HUES64 (cell line): Measurements from ENCODE around the gene SETBP1.

Source experiments
- H3K27ac ChIP-seq: 2 replicates; pipeline ENCODE4 v1.7.0; 2013; ENCODE audit warnings: low read depth, low read length, inconsistent platforms
- H3K27me3 ChIP-seq: 2 replicates; pipeline ENCODE4 v1.6.1; 2013; ENCODE audit warnings: mild to moderate bottlenecking, low read length; ENCODE audit not compliant: insufficient read depth
- H3K36me3 ChIP-seq: 2 replicates; pipeline ENCODE4 v1.6.1; 2013; ENCODE audit warnings: mild to moderate bottlenecking, low read length; ENCODE audit not compliant: insufficient read depth
- H3K4me1 ChIP-seq: 2 replicates; pipeline ENCODE4 v1.6.1; 2013; ENCODE audit warnings: mild to moderate bottlenecking, low read length, moderate library complexity; ENCODE audit not compliant: insufficient read depth
- H3K4me3 ChIP-seq: 2 replicates; pipeline ENCODE4 v1.5.1; 2013; ENCODE audit warnings: mild to moderate bottlenecking, low read length, moderate library complexity
- H3K9ac ChIP-seq: 2 replicates; pipeline ENCODE4 v1.6.1; 2013; ENCODE audit warnings: mild to moderate bottlenecking, low read depth, low read length
- H3K9me3 ChIP-seq: 2 replicates; pipeline ENCODE4 v1.6.1; 2013; ENCODE audit warnings: low read depth, low read length; ENCODE audit not compliant: insufficient read depth
- WGBS: fragments of 150-250, 120-280 bp; methylation state at CpG from one replicate; pipeline ENCODE4 v1.1.7; 2013; ENCODE audit warnings: missing lambda C conversion rate; 5-methylcytosine and 5-hydroxymethylcytosine counted together

The SETBP1 gene

GRCh38 chr18:44723411-44723810, 42.7 kb downstream of the SETBP1 start:
- Histone ChIP-seq H3K4me3 (no peak overlapping the region), H3K9ac (no peak overlapping the region), H3K27me3 (no peaks in the 10 kb centered on the region), H3K27ac (no peak overlapping the region), H3K4me1 (peaks cover 34% of the 10 kb centered on the region), H3K9me3 (no peaks in the 10 kb centered on the region), H3K36me3 (no peaks in the 10 kb centered on the region; the same call in 1 of the 2 replicates)
- WGBS: 92% methylated on average over 6 of the region's 6 CpGs

GRCh38 chr18:44724105-44724778, 43.6 kb downstream of the SETBP1 start:
- Histone ChIP-seq H3K4me1 (peaks cover 34% of the 10 kb centered on the region), H3K4me3 (no peak overlapping the region), H3K9me3 (no peaks in the 10 kb centered on the region), H3K27ac (no peak overlapping the region), H3K9ac (no peak overlapping the region), H3K27me3 (no peaks in the 10 kb centered on the region), H3K36me3 (no peaks in the 10 kb centered on the region; the same call in 1 of the 2 replicates)
- WGBS: no CpG with 5 or more reads among the region's 1 CpG

- Histone ChIP-seq H3K9me3 (no peaks in the 10 kb centered on the region), H3K4me1 (peaks cover 34% of the 10 kb centered on the region), H3K4me3 (no peak overlapping the region), H3K36me3 (no peaks in the 10 kb centered on the region), H3K27me3 (no peaks in the 10 kb centered on the region), H3K27ac (no peak overlapping the region), H3K9ac (no peak overlapping the region)
- WGBS: 67% methylated on average over 5 of the region's 5 CpGs
Observed at GRCh38 chr18:44725300-44726058, 44.8 kb downstream of the SETBP1 start.

GRCh38 chr18:44726059-44726421, 45.4 kb downstream of the SETBP1 start:
- peaks cover 34% of the 10 kb centered on the region for H3K4me1 ChIP-seq
- no peak overlapping the region for H3K4me3 ChIP-seq
- no peaks in the 10 kb centered on the region for H3K36me3 ChIP-seq
- no peak overlapping the region for H3K9ac ChIP-seq
- H3K9me3 ChIP-seq: no peaks in the 10 kb centered on the region
- no peak overlapping the region for H3K27ac ChIP-seq
- H3K27me3 ChIP-seq: no peaks in the 10 kb centered on the region

GRCh38 chr18:44727291-44727690, 46.6 kb downstream of the SETBP1 start:
- no peak overlapping the region for H3K9ac ChIP-seq
- no peak overlapping the region for H3K27ac ChIP-seq
- H3K9me3 ChIP-seq: no peaks in the 10 kb centered on the region
- H3K4me1 ChIP-seq: peaks cover 36% of the 10 kb centered on the region
- no peaks in the 10 kb centered on the region for H3K36me3 ChIP-seq
- H3K27me3 ChIP-seq: no peaks in the 10 kb centered on the region
- WGBS: 89% methylated on average over 4 of the region's 4 CpGs
- H3K4me3 ChIP-seq: no peak overlapping the region

- 81% methylated on average over 5 of the region's 5 CpGs for WGBS
- H3K27ac ChIP-seq: no peak overlapping the region
- H3K4me3 ChIP-seq: no peak overlapping the region
- H3K4me1 ChIP-seq: peaks cover 32% of the 10 kb centered on the region
- no peaks in the 10 kb centered on the region for H3K9me3 ChIP-seq
- no peak overlapping the region for H3K9ac ChIP-seq
- no peaks in the 10 kb centered on the region for H3K27me3 ChIP-seq
- no peaks in the 10 kb centered on the region for H3K36me3 ChIP-seq
Observed at GRCh38 chr18:44729631-44730101, 49.0 kb downstream of the SETBP1 start.

- Histone ChIP-seq H3K36me3 (no peaks in the 10 kb centered on the region), H3K9me3 (no peaks in the 10 kb centered on the region), H3K27me3 (no peaks in the 10 kb centered on the region), H3K4me3 (no peak overlapping the region), H3K27ac (no peak overlapping the region), H3K9ac (no peak overlapping the region), H3K4me1 (peaks cover 21% of the 10 kb centered on the region)
- 96% methylated on average over 7 of the region's 7 CpGs for WGBS
Observed at GRCh38 chr18:44730803-44731529, 50.3 kb downstream of the SETBP1 start.

- Histone ChIP-seq H3K4me3 (no peak overlapping the region), H3K27ac (no peak overlapping the region), H3K36me3 (no peaks in the 10 kb centered on the region), H3K27me3 (no peaks in the 10 kb centered on the region), H3K9me3 (no peaks in the 10 kb centered on the region), H3K9ac (no peak overlapping the region), H3K4me1 (peaks cover 20% of the 10 kb centered on the region)
- WGBS: 94% methylated on average over 9 of the region's 9 CpGs
Observed at GRCh38 chr18:44731530-44732237, 51.0 kb downstream of the SETBP1 start.

GRCh38 chr18:44732238-44732563, 51.5 kb downstream of the SETBP1 start:
- no peaks in the 10 kb centered on the region for H3K9me3 ChIP-seq
- no peaks in the 10 kb centered on the region for H3K36me3 ChIP-seq
- H3K27me3 ChIP-seq: no peaks in the 10 kb centered on the region
- H3K4me3 ChIP-seq: no peak overlapping the region
- H3K9ac ChIP-seq: no peak overlapping the region
- H3K4me1 ChIP-seq: peaks cover 20% of the 10 kb centered on the region
- WGBS: 95% methylated on average over 9 of the region's 9 CpGs
- H3K27ac ChIP-seq: no peak overlapping the region

- no peaks in the 10 kb centered on the region for H3K36me3 ChIP-seq
- H3K9ac ChIP-seq: no peak overlapping the region
- H3K27me3 ChIP-seq: no peaks in the 10 kb centered on the region
- no peak overlapping the region for H3K4me3 ChIP-seq
- H3K27ac ChIP-seq: no peak overlapping the region
- 83% methylated on average over 5 of the region's 5 CpGs for WGBS
- H3K9me3 ChIP-seq: no peaks in the 10 kb centered on the region
- peaks cover 16% of the 10 kb centered on the region for H3K4me1 ChIP-seq
Observed at GRCh38 chr18:44732599-44732998, 51.9 kb downstream of the SETBP1 start.
